ENCODE data around the gene TNFSF18.

TNFSF18 gene

GRCh38 chr1:173093691-173094445 is 43.1 kb upstream of the TNFSF18 start:
- Histone ChIP-seq H3K27ac (ENCODE audit: extremely low read depth, low read depth, low read length) (no peak overlapping the region), H3K4me1 (ENCODE audit: control insufficient read depth, insufficient read depth, low read length) (no peaks in the 10 kb centered on the region), H3K9me3 (ENCODE audit: control insufficient read depth, insufficient read depth, low read depth, low read length) (no peaks in the 10 kb centered on the region), H3K36me3 (ENCODE audit: control insufficient read depth in 2 of 2, insufficient read depth in 1 of 2, low read length in 2 of 2) (no peaks in the 10 kb centered on the region), H3K4me3 (ENCODE audit: low read depth, low read length) (no peak overlapping the region)
- POLR2A ChIA-PET: no interaction called here
- CTCF ChIA-PET: interaction anchor here (1.2 kb wide), 1 partner anchor 154 kb away, joined by 3 read pairs; no protein-coding TSS in a partner anchor
- TF ChIP-seq WT1 (tag by site-specific recombination; IDR thresholded peaks at IDR 0.05) (no peak), ZNF280D (tag by site-specific recombination; IDR thresholded peaks at IDR 0.05) (no peak), KLF1 (tag by site-specific recombination; IDR thresholded peaks at IDR 0.05) (no peak), TSHZ1 (tag by site-specific recombination; IDR thresholded peaks at IDR 0.05; ENCODE audit: borderline replicate concordance) (no peak), FEZF1 (tag by site-specific recombination; IDR thresholded peaks at IDR 0.05) (no peak), ZNF248 (tag by site-specific recombination; IDR thresholded peaks at IDR 0.05) (no peak), ZNF423 (tag by site-specific recombination; IDR thresholded peaks at IDR 0.05) (no peak), TCF7L2 (IDR thresholded peaks at IDR 0.05; ENCODE audit: borderline replicate concordance, low read depth, low read length) (no peak), ZNF433 (tag by site-specific recombination; IDR thresholded peaks at IDR 0.05; ENCODE audit: low read depth) (no peak), ZNF585B (tag by site-specific recombination; IDR thresholded peaks at IDR 0.05) (no peak), AEBP2 (tag by site-specific recombination; IDR thresholded peaks at IDR 0.05; ENCODE audit: borderline replicate concordance) (no peak), ZIC2 (tag by site-specific recombination; IDR thresholded peaks at IDR 0.05) (no peak), PRDM2 (tag by site-specific recombination; IDR thresholded peaks at IDR 0.05; ENCODE audit: borderline replicate concordance) (no peak), ZNF837 (tag by site-specific recombination; IDR thresholded peaks at IDR 0.05) (no peak), MZF1 (tag by site-specific recombination; IDR thresholded peaks at IDR 0.05; ENCODE audit: borderline replicate concordance) (no peak), ZBTB48 (tag by site-specific recombination; IDR thresholded peaks at IDR 0.05) (no peak)

Measured in HEK293 (cell line).